ENCODE results near the gene PAPPA. TPM values are rescaled to one million over a fixed set of nuclear protein-coding genes. Genes with fewer than 3 reads are reported as not detected.

PAPPA gene
- total RNA-seq, 1 experiment from 2014 or later: 0.05 TPM

GRCh38 chr9:116262448-116262847, 108.9 kb downstream of the PAPPA start:
- H2AFZ ChIP-seq (ENCODE audit: low read depth, low read length, poor library complexity, severe bottlenecking): no peak overlapping the region
- ChIA-PET POLR2A (no interaction called here), CTCF (no interaction called here), RAD21 (ENCODE audit: low non-redundant PET in 1 of 2, low total read pairs in 2 of 2, uncharacterized antibody in 2 of 2, unreplicated experiment in 2 of 2) (no interaction called here)
- no peak overlapping the region for H3K27ac ChIP-seq (ENCODE audit: low read depth, low read length)
- H3K4me2 ChIP-seq (ENCODE audit: low read length): no peak overlapping the region
- H3K36me3 ChIP-seq (ENCODE audit: control insufficient read depth in 1 of 2, insufficient read depth in 2 of 2, low read length in 2 of 2): no peaks in the 10 kb centered on the region
- no peak overlapping the region for H3K9ac ChIP-seq (ENCODE audit: low read length)
- no peak for TF ChIP-seq FOSL1 (IDR thresholded peaks at IDR 0.05; ENCODE audit: low read depth)
- TF ChIP-seq SRF (IDR thresholded peaks at IDR 0.05; ENCODE audit: low read depth): no peak
- no peak for TF ChIP-seq YY1 (IDR thresholded peaks at IDR 0.05; ENCODE audit: extremely low read depth, insufficient replicate concordance, low read depth, low read length)
- no peak for TF ChIP-seq EZH2phosphoT487 (IDR thresholded peaks at IDR 0.05; ENCODE audit: borderline replicate concordance)
- TF ChIP-seq ZFX (IDR thresholded peaks at IDR 0.05): no peak
- TF ChIP-seq ZNF274 (IDR thresholded peaks at IDR 0.05; ENCODE audit: low read depth, low read length): no peak
- no peak for TF ChIP-seq RAD21 (IDR thresholded peaks at IDR 0.05; ENCODE audit: low read depth)
- no peak for TF ChIP-seq ZBTB33 (IDR thresholded peaks at IDR 0.05; ENCODE audit: extremely low read depth, insufficient replicate concordance, low read length)
- no peak for TF ChIP-seq CTCF (IDR thresholded peaks at IDR 0.05 in 2 of 3, conservative IDR thresholded peaks at IDR 0.05 in 1 of 3; ENCODE audit: borderline replicate concordance in 1 of 3, insufficient read depth in 1 of 3, low read depth in 2 of 3, low read length in 2 of 3)
- no peak for TF ChIP-seq TCF7L2 (IDR thresholded peaks at IDR 0.05; ENCODE audit: borderline replicate concordance, extremely low read depth, insufficient read depth, insufficient read length)
- TF ChIP-seq MAX (IDR thresholded peaks at IDR 0.05): no peak
- TF ChIP-seq EGR1 (IDR thresholded peaks at IDR 0.05; ENCODE audit: low read depth): no peak
- no peak for TF ChIP-seq POLR2AphosphoS5 (IDR thresholded peaks at IDR 0.05; ENCODE audit: low read depth, low read length)
- no peak for TF ChIP-seq REST (IDR thresholded peaks at IDR 0.05; ENCODE audit: low read depth)
- TF ChIP-seq CEBPB (IDR thresholded peaks at IDR 0.05; ENCODE audit: low read depth): no peak
- no peaks in the 10 kb centered on the region for H3K9me3 ChIP-seq (ENCODE audit: control insufficient read depth in 1 of 2, insufficient read depth in 1 of 2, low read depth in 1 of 2, low read length in 2 of 2)
- no peak for ATAC-seq
- BruUV-seq (replicated peaks): no TSS peak
- H3K4me1 ChIP-seq (ENCODE audit: control insufficient read depth in 1 of 2, insufficient read depth in 2 of 2, low read length in 2 of 2): no peaks in the 10 kb centered on the region
- no peak overlapping the region for H3K4me3 ChIP-seq (replicated peaks in 1 of 2; ENCODE audit: low read depth in 1 of 2, low read length in 2 of 2)
- intact Hi-C loops (cut with micrococcal nuclease): no loop called here
- DNase-seq (ENCODE audit: low read depth, low spot score): no peak
- H3K9me2 ChIP-seq (ENCODE audit: insufficient read depth): no peaks in the 10 kb centered on the region
- peaks cover 10% of the 10 kb centered on the region; the same call in 1 of the 2 replicates for H3K27me3 ChIP-seq (ENCODE audit: insufficient read depth, low read length)
- no peaks in the 10 kb centered on the region for H3K79me2 ChIP-seq (ENCODE audit: insufficient read depth, low read length)
- no peaks in the 10 kb centered on the region for H4K20me1 ChIP-seq (ENCODE audit: insufficient read depth)
